Erythroblast (primary cell): Measurements from ENCODE around the gene NT5C3B.
A peak's percentile ranks its signal among the peaks of the same experiment; 100 is the strongest.

Experiments used
- GATA1 ChIP-seq: IDR thresholded peaks from 2 replicates; pipeline ENCODE4 v1.6.1; 2011; ENCODE audit warnings: low read depth, mild to moderate bottlenecking, control low read depth, low read length, moderate library complexity
- POLR2A ChIP-seq: IDR thresholded peaks from 2 replicates; pipeline ENCODE4 v1.6.1; 2011; ENCODE audit warnings: mild to moderate bottlenecking, low read length

GRCh38 chr17:41786227-41787020 lies 49.6 kb downstream of the NT5C3B start, which contains the start of gene JUP:
- TF ChIP-seq POLR2A, result peak; percentile 66
- no peak for TF ChIP-seq GATA1
